Measurements from ENCODE around the gene SMARCAL1. TPM values are rescaled to one million over a fixed set of nuclear protein-coding genes. Genes with fewer than 3 reads are reported as not detected.

The SMARCAL1 gene
- total and polyA plus RNA-seq, 4 donors: 3.4 to 9.3 (median 5.4) TPM

GRCh38 chr2:216392945-216393840, 19.1 kb upstream of the SMARCAL1 start:
- TF ChIP-seq SP1 (IDR thresholded peaks at IDR 0.05): no peak
- TF ChIP-seq RAD21 (IDR thresholded peaks at IDR 0.05): no peak
- TF ChIP-seq RXRA (IDR thresholded peaks at IDR 0.05): no peak
- TF ChIP-seq REST (IDR thresholded peaks at IDR 0.05): no peak
- TF ChIP-seq JUND (IDR thresholded peaks at IDR 0.05): no peak
- no peak for TF ChIP-seq ATF3 (IDR thresholded peaks at IDR 0.05)
- TF ChIP-seq HNF4A (conservative IDR thresholded peaks at IDR 0.05): no peak
- TF ChIP-seq MAX (IDR thresholded peaks at IDR 0.05): no peak
- no peak for TF ChIP-seq YY1 (IDR thresholded peaks at IDR 0.05)
- no peak for TF ChIP-seq ZBTB33 (IDR thresholded peaks at IDR 0.05)
- TF ChIP-seq HNF4G (IDR thresholded peaks at IDR 0.05): no peak
- no peak for TF ChIP-seq FOXA1 (IDR thresholded peaks at IDR 0.05)
- no peak for TF ChIP-seq NR2F2 (IDR thresholded peaks at IDR 0.05)
- TF ChIP-seq FOXA2 (IDR thresholded peaks at IDR 0.05): no peak
- TF ChIP-seq TAF1 (conservative IDR thresholded peaks at IDR 0.05): no peak
- Histone ChIP-seq H3K27me3 (ENCODE audit: control insufficient read depth in 4 of 4, insufficient read depth in 4 of 4, low read length in 3 of 4) (no peaks in the 10 kb centered on the region), H3K27ac (ENCODE audit: low read depth in 1 of 2, low read length in 2 of 2) (no peak overlapping the region), H3K36me3 (ENCODE audit: control insufficient read depth in 4 of 4, insufficient read depth in 3 of 4, low read depth in 1 of 4, low read length in 3 of 4) (no peaks in the 10 kb centered on the region), H3K9me3 (ENCODE audit: control insufficient read depth in 4 of 4, low read length in 3 of 4) (no peaks in the 10 kb centered on the region), H3K4me3 (ENCODE audit: low read depth in 1 of 3, low read length in 3 of 3) (no peak overlapping the region), H3K4me1 (ENCODE audit: control insufficient read depth in 4 of 4, insufficient read depth in 4 of 4, low read length in 3 of 4) (no peaks in the 10 kb centered on the region), H3K9ac (ENCODE audit: low read depth in 1 of 2, low read length in 2 of 2) (no peak overlapping the region)
- WGBS: 78% methylated on average over 12 of the region's 12 CpGs
- DNase-seq (ENCODE audit: low spot score): no peak

GRCh38 chr2:216394881-216395280, 17.4 kb upstream of the SMARCAL1 start:
- WGBS: 83% methylated on average over 6 of the region's 6 CpGs
- Histone ChIP-seq H3K27me3 (ENCODE audit: control insufficient read depth in 4 of 4, insufficient read depth in 4 of 4, low read length in 3 of 4) (no peaks in the 10 kb centered on the region), H3K9ac (ENCODE audit: low read depth in 1 of 2, low read length in 2 of 2) (no peak overlapping the region), H3K4me1 (ENCODE audit: control insufficient read depth in 4 of 4, insufficient read depth in 4 of 4, low read length in 3 of 4) (no peaks in the 10 kb centered on the region), H3K4me3 (ENCODE audit: low read depth in 1 of 3, low read length in 3 of 3) (no peak overlapping the region), H3K27ac (ENCODE audit: low read depth in 1 of 2, low read length in 2 of 2) (no peak overlapping the region), H3K36me3 (ENCODE audit: control insufficient read depth in 4 of 4, insufficient read depth in 3 of 4, low read depth in 1 of 4, low read length in 3 of 4) (no peaks in the 10 kb centered on the region), H3K9me3 (ENCODE audit: control insufficient read depth in 4 of 4, low read length in 3 of 4) (no peaks in the 10 kb centered on the region)
- TF ChIP-seq RAD21 (IDR thresholded peaks at IDR 0.05): no peak
- TF ChIP-seq YY1 (IDR thresholded peaks at IDR 0.05): no peak
- no peak for DNase-seq (ENCODE audit: low spot score)

Measured in liver (tissue), 9 donors.